SU-DHL-6 (cell line): ENCODE results near the gene AEBP1.

Source experiments
- H2AFZ ChIP-seq: fragments of 200-600 bp; sonication (generic); 2 replicates; pipeline ENCODE4 v1.6.1; 2014; ENCODE audit warnings: low read depth, mild to moderate bottlenecking, moderate library complexity, mixed read lengths, antibody characterized with exemption, low read length; ENCODE audit not compliant: severe bottlenecking
- H3F3A ChIP-seq: fragments of 200-600 bp; shearing (Covaris generic); 2 replicates; pipeline ENCODE4 v1.6.0; 2016; ENCODE audit warnings: antibody characterized with exemption, mild to moderate bottlenecking; ENCODE audit not compliant: insufficient read depth
- H3K27ac ChIP-seq: fragments of 200-600 bp; sonication (generic); 2 replicates; pipeline ENCODE4 v1.5.1; 2016; ENCODE audit warnings: low read depth, mild to moderate bottlenecking, low read length, moderate library complexity, mixed read lengths
- H3K27me3 ChIP-seq: fragments of 200-600 bp; sonication (generic), shearing (Covaris generic); 2 replicates; pipeline ENCODE4 v1.6.0; 2014; ENCODE audit warnings: mild to moderate bottlenecking, low read length
- H3K36me3 ChIP-seq: fragments of 200-600 bp; sonication (generic); 2 replicates; pipeline ENCODE4 v1.6.1; 2014; ENCODE audit warnings: mild to moderate bottlenecking, low read length, mixed read lengths
- H3K4me2 ChIP-seq: fragments of 300-600, 200-600 bp; shearing (Covaris generic), sonication (generic); 2 replicates; pipeline ENCODE4 v1.6.0; 2014; ENCODE audit warnings: low read length, low read depth, mild to moderate bottlenecking; ENCODE audit not compliant: poor library complexity, severe bottlenecking
- H3K4me3 ChIP-seq: fragments of 200-600 bp; sonication (generic); 2 replicates; pipeline ENCODE4 v1.5.1; 2014; ENCODE audit warnings: antibody characterized with exemption, low read length, mild to moderate bottlenecking, mixed read lengths; ENCODE audit not compliant: insufficient read depth, poor library complexity, severe bottlenecking
- H3K79me2 ChIP-seq: fragments of 200-600 bp; sonication (generic); 2 replicates; pipeline ENCODE4 v1.6.1; 2014; ENCODE audit warnings: mild to moderate bottlenecking, low read length, moderate library complexity; ENCODE audit not compliant: insufficient read depth
- H3K9ac ChIP-seq: fragments of 200-600 bp; sonication (generic); 2 replicates; pipeline ENCODE4 v1.7.0; 2014; ENCODE audit warnings: mild to moderate bottlenecking, low read length
- H3K9me2 ChIP-seq: fragments of 200-600 bp; sonication (generic); replicated peaks from 2 replicates; pipeline ENCODE4 v1.6.1; 2014; ENCODE audit warnings: low read length; ENCODE audit not compliant: insufficient read depth
- H3K9me3 ChIP-seq: fragments of 200-600 bp; sonication (generic); 2 replicates; pipeline ENCODE4 v1.6.1; 2014; ENCODE audit warnings: low read length, mixed read lengths; ENCODE audit not compliant: insufficient read depth
- H4K20me1 ChIP-seq: fragments of 200-600 bp; sonication (generic); 2 replicates; pipeline ENCODE4 v1.6.1; 2014; ENCODE audit warnings: low read depth, mild to moderate bottlenecking, antibody characterized with exemption, low read length, moderate library complexity, mixed read lengths
- CTCF ChIP-seq: fragments of 200-600 bp; sonication (generic); IDR thresholded peaks from one replicate; pipeline ENCODE4 v1.5.1; 2017; ENCODE audit warnings: antibody characterized with exemption, mild to moderate bottlenecking, low read length, moderate library complexity; ENCODE audit not compliant: insufficient read depth, poor library complexity, severe bottlenecking
- EZH2phosphoT487 ChIP-seq: fragments of 200-600 bp; sonication (generic), shearing (Covaris generic); conservative IDR thresholded peaks from 2 replicates; pipeline ENCODE4 v1.6.1; 2018; ENCODE audit warnings: mild to moderate bottlenecking, antibody characterized with exemption, low read length, moderate library complexity, mixed read lengths

The AEBP1 gene

GRCh38 chr7:44107116-44107960, 3.2 kb downstream of the AEBP1 start:
- H3K4me3 ChIP-seq, result no peak overlapping the region
- TF ChIP-seq CTCF, result no peak
- no peak for TF ChIP-seq EZH2phosphoT487
- H4K20me1 ChIP-seq, result no peaks in the 10 kb centered on the region
- H3K9ac ChIP-seq, result no peak overlapping the region
- H3K79me2 ChIP-seq, result no peaks in the 10 kb centered on the region
- no peaks in the 10 kb centered on the region for H3K27me3 ChIP-seq
- no peaks in the 10 kb centered on the region for H3F3A ChIP-seq
- no peak overlapping the region for H3K27ac ChIP-seq
- H3K9me3 ChIP-seq, result no peaks in the 10 kb centered on the region
- no peak overlapping the region for H3K4me2 ChIP-seq
- no peak overlapping the region for H2AFZ ChIP-seq
- H3K9me2 ChIP-seq, result no peaks in the 10 kb centered on the region
- no peaks in the 10 kb centered on the region for H3K36me3 ChIP-seq

- Histone ChIP-seq H3K4me2 (no peak overlapping the region), H3K9me2 (no peaks in the 10 kb centered on the region), H3K4me3 (no peak overlapping the region), H3K9ac (no peak overlapping the region), H3F3A (no peaks in the 10 kb centered on the region), H2AFZ (no peak overlapping the region), H3K27me3 (no peaks in the 10 kb centered on the region), H3K36me3 (no peaks in the 10 kb centered on the region), H3K9me3 (no peaks in the 10 kb centered on the region), H4K20me1 (no peaks in the 10 kb centered on the region), H3K79me2 (no peaks in the 10 kb centered on the region), H3K27ac (no peak overlapping the region)
- TF ChIP-seq EZH2phosphoT487, result no peak
These were observed 4.0 kb downstream of the AEBP1 start for GRCh38 chr7:44107961-44108767.

GRCh38 chr7:44108768-44109750, 4.9 kb downstream of the AEBP1 start:
- TF ChIP-seq CTCF, result no peak
- TF ChIP-seq EZH2phosphoT487, result no peak
- Histone ChIP-seq H3K27me3 (no peaks in the 10 kb centered on the region), H3K79me2 (no peaks in the 10 kb centered on the region), H2AFZ (no peak overlapping the region), H3K9ac (no peak overlapping the region), H3K9me2 (no peaks in the 10 kb centered on the region), H3K9me3 (no peaks in the 10 kb centered on the region), H3K4me2 (no peak overlapping the region), H3F3A (no peaks in the 10 kb centered on the region), H3K36me3 (no peaks in the 10 kb centered on the region), H3K27ac (no peak overlapping the region), H3K4me3 (no peak overlapping the region), H4K20me1 (no peaks in the 10 kb centered on the region)
